Endothelial cell of umbilical vein (primary cell): Measurements from ENCODE around the gene FKBP6. TPM values are rescaled to one million over a fixed set of nuclear protein-coding genes. Genes with fewer than 3 reads are reported as not detected.

Experiments
- BruUV-seq: library from RNA; stranded (reverse); fragments of 400-500 nt; replicated peaks from 2 replicates; lab custom pipeline; 2021; lab: Mats Ljungman, UMichigan
- CTCF ChIA-PET: fragments of 300-600, 350-600 bp; sonication (Branson Sonifier 250); formaldehyde crosslinking; loops from one replicate; lab custom pipeline; 2021; ENCODE audit warnings: antibody characterized with exemption, inconsistent platforms; lab: Charles Lee
- POLR2A ChIA-PET: fragments of 300-600, 350-600 bp; sonication (Branson Sonifier 250); formaldehyde crosslinking; loops from one replicate; lab custom pipeline; 2021; ENCODE audit warnings: antibody characterized with exemption, inconsistent platforms; lab: Charles Lee
- DNase-seq: peaks from one replicate; pipeline ENCODE4 v3.0.0-alpha.2; 2011; ENCODE audit warnings: low read depth, low spot score
- FAIRE-seq: peaks from 2 replicates; lab custom pipeline; 2011; peaks lifted over from hg19 to GRCh38; lab: Jason Lieb, UNC
- H2AFZ ChIP-seq: 2 replicates; pipeline ENCODE4 v1.6.0; 2012; ENCODE audit warnings: low read depth, low read length, control low read depth, inconsistent platforms
- H3K27ac ChIP-seq: 2 replicates; pipeline ENCODE4 v1.5.1; 2011; ENCODE audit warnings: low read depth, mild to moderate bottlenecking, control low read depth, low read length, moderate library complexity; ENCODE audit not compliant: insufficient read depth
- H3K27me3 ChIP-seq, 2 experiments: 2 replicates each; pipeline versions ENCODE4 v1.6.0 to v1.6.1; 2011; ENCODE audit warnings: low read length in 2 of 2, mixed read lengths in 1 of 2; ENCODE audit not compliant: control insufficient read depth in 2 of 2, insufficient read depth in 2 of 2
- H3K36me3 ChIP-seq, 2 experiments: 2 replicates in 1 of 2; 3 replicates in 1 of 2; pipeline ENCODE4 v1.5.1; 2011; ENCODE audit warnings: low read length in 2 of 2, mild to moderate bottlenecking in 1 of 2, moderate library complexity in 1 of 2; ENCODE audit not compliant: control insufficient read depth in 2 of 2, insufficient read depth in 2 of 2; ENCODE audit errors: extremely low read depth in 1 of 2
- H3K4me1 ChIP-seq: 3 replicates; pipeline ENCODE4 v1.5.1; 2011; ENCODE audit warnings: mild to moderate bottlenecking, low read length; ENCODE audit not compliant: control insufficient read depth, insufficient read depth; ENCODE audit errors: extremely low read depth
- H3K4me2 ChIP-seq: 2 replicates; pipeline ENCODE4 v1.6.1; 2011; ENCODE audit warnings: low read length, control low read depth, mixed read lengths; ENCODE audit not compliant: insufficient read depth
- H3K4me3 ChIP-seq, 3 experiments: fragments of 200-600 bp in 1 of 3; sonication (generic), shearing (Covaris generic) in 1 of 3; replicated peaks in 1 of 3; 2 replicates each; pipeline ENCODE4 v1.5.1; 2011 to 2016; ENCODE audit warnings: control low read depth in 3 of 3, low read length in 3 of 3, mild to moderate bottlenecking in 2 of 3, inconsistent platforms in 1 of 3, low read depth in 1 of 3, moderate library complexity in 1 of 3; ENCODE audit not compliant: insufficient read depth in 1 of 3
- H3K79me2 ChIP-seq: 2 replicates; pipeline ENCODE4 v1.6.0; 2012; ENCODE audit warnings: low read length, inconsistent platforms; ENCODE audit not compliant: control insufficient read depth, insufficient read depth
- H3K9ac ChIP-seq: replicated peaks from 2 replicates; pipeline ENCODE3; 2011; ENCODE audit warnings: low read length, control low read depth; ENCODE audit not compliant: insufficient read depth; ENCODE audit errors: extremely low read depth
- H3K9me1 ChIP-seq: replicated peaks from 3 replicates; pipeline ENCODE4 v1.6.0; 2011; ENCODE audit warnings: mild to moderate bottlenecking, low read length; ENCODE audit not compliant: control insufficient read depth, insufficient read depth; ENCODE audit errors: extremely low read depth
- H3K9me3 ChIP-seq: replicated peaks from 2 replicates; pipeline ENCODE4 v1.5.1; 2012; ENCODE audit warnings: low read length, inconsistent platforms; ENCODE audit not compliant: control insufficient read depth, insufficient read depth
- H4K20me1 ChIP-seq: replicated peaks from 2 replicates; pipeline ENCODE3; 2011; ENCODE audit warnings: mild to moderate bottlenecking, low read length; ENCODE audit not compliant: control insufficient read depth, insufficient read depth; ENCODE audit errors: extremely low read depth
- CTCF ChIP-seq, 2 donors: IDR thresholded peaks; 1 replicate in 1 of 2; 2 replicates in 1 of 2; pipeline ENCODE4 v1.5.1; 2011; ENCODE audit warnings: low read length in 2 of 2, mild to moderate bottlenecking in 2 of 2, moderate library complexity in 2 of 2, control low read depth in 1 of 2, inconsistent platforms in 1 of 2, low read depth in 1 of 2; ENCODE audit not compliant: insufficient read depth in 1 of 2; ENCODE audit errors: extremely low read depth in 1 of 2
- EZH2 ChIP-seq: IDR thresholded peaks from 2 replicates; pipeline ENCODE4 v1.6.1; 2012; ENCODE audit warnings: borderline replicate concordance, low read depth, mild to moderate bottlenecking, moderate library complexity, low read length, inconsistent platforms; ENCODE audit not compliant: severe bottlenecking
- FOS ChIP-seq: IDR thresholded peaks from 2 replicates; pipeline ENCODE4 v1.6.1; 2011; ENCODE audit warnings: mild to moderate bottlenecking, low read length, moderate library complexity, borderline replicate concordance; ENCODE audit not compliant: insufficient read depth
- GATA2 ChIP-seq: IDR thresholded peaks from 2 replicates; pipeline ENCODE4 v1.7.0; 2011; ENCODE audit warnings: low read depth, mild to moderate bottlenecking, moderate library complexity, mixed read lengths, low read length; ENCODE audit not compliant: insufficient read length, insufficient read depth
- JUN ChIP-seq: IDR thresholded peaks from 2 replicates; pipeline ENCODE4 v1.6.1; 2011; ENCODE audit warnings: borderline replicate concordance, low read depth; ENCODE audit not compliant: insufficient read length, insufficient read depth
- MAX ChIP-seq: IDR thresholded peaks from 2 replicates; pipeline ENCODE4 v1.6.1; 2011; ENCODE audit not compliant: insufficient read depth, insufficient read length
- MYC ChIP-seq: IDR thresholded peaks from one replicate; pipeline ENCODE4 v1.6.1; 2011; ENCODE audit warnings: mild to moderate bottlenecking, low read depth, low read length
- POLR2A ChIP-seq: IDR thresholded peaks from 2 replicates; pipeline ENCODE4 v1.6.1; 2012; ENCODE audit warnings: low read depth, mild to moderate bottlenecking, control low read depth, low read length
- POLR2AphosphoS5 ChIP-seq: IDR thresholded peaks from 2 replicates; pipeline ENCODE4 v1.6.1; 2012; ENCODE audit warnings: low read depth, mild to moderate bottlenecking, control low read depth, low read length, moderate library complexity; ENCODE audit not compliant: insufficient read depth
- dilution Hi-C: fragments of 300-500 bp; cut with MboI; formaldehyde crosslinking; loops from one replicate; pipeline ENCODE4 v1.15.0; 2019; ENCODE audit warnings: low sequenced_read_pairs; ENCODE audit not compliant: extremely low pct_ligation_motif_present
- intact Hi-C: fragments of 100-400 bp; cut with micrococcal nuclease; formaldehyde crosslinking; loops from one replicate; pipeline ENCODE4 v1.10.0; 2022
- polyA plus RNA-seq, 4 experiments: library from polyadenylated mRNA; depleted of rRNA in 3 of 4; stranded (reverse) in 3 of 4; unstranded in 1 of 4; fragments of >200 nt; gene quantifications; 2 replicates each; pipeline versions ENCODE4 v1.2.1 to v1.2.3, GENCODE V29; 2011 to 2012; ENCODE audit warnings: missing spikeins in 1 of 4
- total RNA-seq: library from RNA; stranded (reverse); gene quantifications from 2 replicates; pipeline ENCODE4 v1.2.3, GENCODE V29; 2021

Gene FKBP6
- total and polyA plus RNA-seq, 2 donors (not counting 3 experiments of a cell fraction or from before 2014, with no cell fraction given): 0.04 TPM; not detected in 1

GRCh38 chr7:73312831-73313520 is 15.0 kb upstream of the FKBP6 start:
- Histone ChIP-seq H3K9me1 (no peaks in the 10 kb centered on the region), H3K4me2 (no peak overlapping the region), H3K9ac (no peak overlapping the region), H3K27ac (no peak overlapping the region), H3K4me1 (no peaks in the 10 kb centered on the region), H4K20me1 (no peaks in the 10 kb centered on the region), H3K79me2 (no peaks in the 10 kb centered on the region), H3K4me3 (no peak overlapping the region), H2AFZ (no peak overlapping the region), H3K9me3 (no peaks in the 10 kb centered on the region), H3K27me3 (no peaks in the 10 kb centered on the region), H3K36me3 (no peaks in the 10 kb centered on the region)
- TF ChIP-seq MAX (no peak), CTCF (IDR thresholded peaks at IDR 0.05; ENCODE audit: extremely low read depth in 1 of 2, insufficient read depth in 1 of 2, low read depth in 1 of 2, low read length in 2 of 2) (no peak), GATA2 (no peak), EZH2 (no peak), POLR2A (no peak), JUN (no peak), FOS (no peak), MYC (no peak), POLR2AphosphoS5 (no peak)
- intact Hi-C loops (no loop called here), dilution Hi-C loops (no loop called here)
- no TSS peak for BruUV-seq
- FAIRE-seq (no peak), DNase-seq (no peak)
- POLR2A ChIA-PET: no interaction called here
- CTCF ChIA-PET: no interaction called here
